Body of pancreas (tissue), 4 donors: Measurements from ENCODE around the gene KMT2D. TPM values are rescaled to one million over a fixed set of nuclear protein-coding genes. Genes with fewer than 3 reads are reported as not detected.

ENCODE experiments used
- ATAC-seq: fragments of 150-250 bp; one replicate; pipeline ENCODE4 v1.9.1; 2016
- DNase-seq, 4 donors: peaks; one replicate each; pipeline ENCODE4 v3.0.0-alpha.2; 2019
- H3K27ac ChIP-seq, 4 donors: fragments of 200-600 bp; sonication (generic); 1 replicate in 3 of 4; 2 replicates in 1 of 4; pipeline versions ENCODE4 v1.5.1 to v1.6.1; 2016 to 2019; ENCODE audit warnings: mild to moderate bottlenecking in 1 of 4, mixed read lengths in 1 of 4, moderate library complexity in 1 of 4
- H3K27me3 ChIP-seq, 2 donors: fragments of 200-600 bp; sonication (generic); one replicate each; pipeline ENCODE4 v1.6.0; 2016; ENCODE audit warnings: mild to moderate bottlenecking in 1 of 2
- H3K36me3 ChIP-seq, 2 donors: fragments of 200-600 bp; sonication (generic); replicated peaks in 1 of 2; 2 replicates each; pipeline ENCODE4 v1.5.1; 2016; ENCODE audit warnings: low read depth in 2 of 2; ENCODE audit not compliant: insufficient read depth in 1 of 2
- H3K4me1 ChIP-seq: fragments of 200-600 bp; sonication (generic); one replicate; pipeline ENCODE4 v1.6.0; 2016
- H3K4me3 ChIP-seq, 2 donors: fragments of 200-600 bp; sonication (generic); 1 replicate in 1 of 2; 2 replicates in 1 of 2; pipeline ENCODE4 v1.5.1; 2016 to 2019
- H3K9me3 ChIP-seq, 3 donors: fragments of 200-600 bp; sonication (generic); 1 replicate in 2 of 3; 2 replicates in 1 of 3; pipeline ENCODE4 v1.5.1; 2016
- CTCF ChIP-seq, 7 experiments: fragments of 450-650 bp in 4 of 7; fragments of 200-600 bp in 3 of 7; sonication (generic) in 3 of 7; IDR thresholded peaks; one replicate each; pipeline ENCODE4 v1.5.1; 2016 to 2019; ENCODE audit warnings: antibody characterized with exemption in 7 of 7
- POLR2A ChIP-seq, 3 donors: fragments of 450-650 bp; IDR thresholded peaks; one replicate each; pipeline ENCODE4 v1.6.1; 2016; ENCODE audit warnings: antibody characterized with exemption in 3 of 3, mild to moderate bottlenecking in 2 of 3
- WGBS, 2 donors: methylation state at CpG; one replicate each; pipeline ENCODE4 v1.1.5; 2017; 5-methylcytosine and 5-hydroxymethylcytosine counted together
- intact Hi-C: fragments of 100-400 bp; cut with DNase I; formaldehyde crosslinking; loops from one replicate; pipeline ENCODE4 v1.15.1; 2023
- total RNA-seq, 2 donors: library from RNA; depleted of rRNA; stranded (reverse); fragments of >200 nt; gene quantifications; one replicate each; pipeline ENCODE4 v1.1.0, GENCODE V29; 2016

KMT2D gene
- total RNA-seq, 2 donors from 2014 or later, result 38.4 to 51.1 TPM

- Histone ChIP-seq H3K4me3 (peak within 1 kb of the TSS; percentile 73 to 83), H3K27me3 (no peaks in the 10 kb centered on the region), H3K9me3 (no peaks in the 10 kb centered on the region), H3K4me1 (peaks cover 17% of the 10 kb centered on the region), H3K36me3 (peaks cover 0 to 13% of the 10 kb centered on the region in 2 donors), H3K27ac (peak within 1 kb of the TSS; percentile 79 to 91 (median 88))
- WGBS, 2 donors, result 0 to 1% methylated on average over 22 to 59 of the region's 59 CpGs
- ATAC-seq (peak; percentile 97), DNase-seq (peak; percentile 94 to 96 (median 94))
- intact Hi-C loops, result no loop called here
- TF ChIP-seq CTCF (IDR thresholded peaks at IDR 0.05), result peak in 4 of 7 experiments; percentile 10 to 52 (median 41)
- TF ChIP-seq POLR2A (IDR thresholded peaks at IDR 0.05), result peak; percentile 78 to 94 (median 91)
Observed at GRCh38 chr12:49018261-49019119, 42.1 kb downstream of the KMT2D start, which contains the start of gene PRKAG1. TSS of gene PRKAG1 (minus strand) at chr12:49018776. CDS start at chr12:49018740, 36 bp downstream.

- no peak for TF ChIP-seq POLR2A (IDR thresholded peaks at IDR 0.05)
- TF ChIP-seq CTCF (IDR thresholded peaks at IDR 0.05), result no peak
- intact Hi-C loops, result no loop called here
- 0 to 1% methylated on average over 8 of the region's 8 CpGs for WGBS, 2 donors
- H3K27ac ChIP-seq, result peak overlapping the region; percentile 76 to 91 (median 88)
- DNase-seq (peak in 1 of 4 donors; percentile 45), ATAC-seq (no peak)
- H3K36me3 ChIP-seq, result peaks cover 0 to 10% of the 10 kb centered on the region in 2 donors
- no peaks in the 10 kb centered on the region for H3K27me3 ChIP-seq
- H3K9me3 ChIP-seq, result no peaks in the 10 kb centered on the region
- H3K4me1 ChIP-seq, result peaks cover 20% of the 10 kb centered on the region
- peak overlapping the region; percentile 73 to 83 for H3K4me3 ChIP-seq
Observed at GRCh38 chr12:49017891-49018260, 42.7 kb downstream of the KMT2D start.

GRCh38 chr12:49015196-49015595, 45.4 kb downstream of the KMT2D start:
- Histone ChIP-seq H3K36me3 (peaks cover 0 to 3% of the 10 kb centered on the region in 2 donors), H3K9me3 (no peaks in the 10 kb centered on the region), H3K4me3 (no peak overlapping the region), H3K27ac (no peak overlapping the region), H3K4me1 (peaks cover 20% of the 10 kb centered on the region), H3K27me3 (no peaks in the 10 kb centered on the region)
- ATAC-seq (no peak), DNase-seq (no peak)
- TF ChIP-seq POLR2A (IDR thresholded peaks at IDR 0.05) (no peak), CTCF (IDR thresholded peaks at IDR 0.05) (no peak)
- intact Hi-C loops, result no loop called here
- 85 to 88% methylated on average over 1 of the region's 1 CpG for WGBS, 2 donors

- no peak for ATAC-seq
- Histone ChIP-seq H3K4me1 (peaks cover 20% of the 10 kb centered on the region), H3K36me3 (peaks cover 0 to 4% of the 10 kb centered on the region in 2 donors), H3K27ac (no peak overlapping the region), H3K27me3 (no peaks in the 10 kb centered on the region), H3K9me3 (no peaks in the 10 kb centered on the region), H3K4me3 (no peak overlapping the region)
- TF ChIP-seq POLR2A (IDR thresholded peaks at IDR 0.05) (no peak), CTCF (IDR thresholded peaks at IDR 0.05) (no peak)
- no peak for DNase-seq
- intact Hi-C loops, result no loop called here
- 38 to 50% methylated on average over 1 of the region's 1 CpG for WGBS, 2 donors
Observed at GRCh38 chr12:49014547-49014946, 46.0 kb downstream of the KMT2D start.
